ENCODE data around the gene ETS1.

Gene ETS1

DNA sequence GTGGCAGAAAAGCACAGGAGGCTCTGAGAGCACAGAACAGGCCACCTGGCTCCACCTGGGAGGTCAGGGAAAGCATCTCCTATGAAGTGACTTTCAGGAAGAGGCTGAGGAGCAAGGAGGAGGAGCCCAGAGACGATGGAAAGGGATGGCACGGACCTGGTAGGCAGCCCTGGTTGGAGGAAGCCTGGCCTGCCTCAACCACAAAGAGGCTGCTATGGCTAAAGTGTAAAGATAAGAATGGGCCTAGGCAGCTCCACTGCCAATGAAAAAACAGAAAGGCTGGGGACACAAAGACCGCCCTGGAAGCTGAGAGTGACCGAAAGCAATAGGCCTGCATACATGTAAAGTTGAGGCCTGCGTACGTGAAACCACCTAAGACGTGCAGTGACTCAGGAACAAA, 31.2 kb upstream of the ETS1 start:
- DNase-seq (ENCODE audit: low spot score) = no peak

DNA sequence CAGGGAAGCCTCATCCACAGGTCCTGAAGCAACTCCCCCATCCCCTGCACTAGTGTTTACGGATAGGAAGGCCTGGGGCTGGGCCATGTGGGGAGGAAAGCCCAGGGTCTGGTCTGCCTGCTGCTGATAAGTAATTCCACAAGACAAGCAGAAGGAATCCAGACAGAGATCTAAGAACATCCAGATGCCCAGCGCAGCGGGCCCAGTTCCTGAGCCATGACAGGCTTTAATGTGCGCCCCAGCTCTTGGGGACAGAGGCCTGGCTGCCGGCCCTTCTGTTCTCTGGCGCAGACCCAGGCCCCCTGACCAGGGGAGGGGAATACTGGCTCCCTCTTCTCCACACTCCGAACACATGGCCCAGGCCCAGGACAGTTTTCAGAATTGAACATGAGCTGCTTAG, 28.8 kb upstream of the ETS1 start:
- DNase-seq (ENCODE audit: low spot score) = no peak

DNA sequence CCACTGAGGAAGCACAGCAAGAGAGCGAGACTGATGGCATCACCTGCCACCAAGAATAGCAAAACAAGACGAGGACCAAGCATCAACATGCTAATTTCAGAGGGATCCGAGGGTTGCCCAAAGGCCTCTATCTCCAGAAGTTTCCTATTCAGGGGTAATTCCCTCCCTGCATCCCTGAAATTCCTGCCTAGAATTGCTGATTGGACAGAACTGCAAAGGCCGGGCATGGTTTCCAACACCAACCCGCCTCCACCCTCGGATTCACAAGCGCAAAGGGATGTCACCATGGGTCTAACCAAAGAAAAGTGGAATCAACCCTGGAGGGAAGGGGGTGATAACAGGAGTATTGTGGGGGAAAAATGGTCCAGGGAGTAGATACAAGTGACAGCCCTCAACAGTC, 28.3 kb upstream of the ETS1 start:
- DNase-seq (ENCODE audit: low spot score) = no peak

GRCh38 chr11:128615076-128615475, 27.7 kb upstream of the ETS1 start:
- DNase-seq (ENCODE audit: low spot score) = no peak

DNA sequence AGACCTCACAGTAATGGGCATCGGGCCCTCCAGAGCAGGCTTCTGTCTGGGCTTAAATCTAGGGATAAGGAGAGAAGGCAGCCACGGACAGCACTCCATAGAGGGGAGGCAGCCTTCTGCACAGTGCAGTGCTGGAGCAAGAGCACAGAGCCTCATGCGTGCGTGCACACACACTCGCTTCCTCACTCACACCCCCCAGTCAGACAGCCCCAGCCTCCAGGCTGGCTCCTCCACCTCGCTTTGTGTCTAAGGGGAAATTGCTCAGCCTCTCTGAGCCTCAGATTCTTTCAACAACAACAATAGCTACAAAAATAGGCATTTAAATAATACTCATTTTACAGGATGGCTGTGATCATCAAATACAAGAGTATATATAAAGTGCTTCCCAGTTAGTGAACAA, 26.7 kb upstream of the ETS1 start:
- DNase-seq (ENCODE audit: low spot score) = no peak

DNA sequence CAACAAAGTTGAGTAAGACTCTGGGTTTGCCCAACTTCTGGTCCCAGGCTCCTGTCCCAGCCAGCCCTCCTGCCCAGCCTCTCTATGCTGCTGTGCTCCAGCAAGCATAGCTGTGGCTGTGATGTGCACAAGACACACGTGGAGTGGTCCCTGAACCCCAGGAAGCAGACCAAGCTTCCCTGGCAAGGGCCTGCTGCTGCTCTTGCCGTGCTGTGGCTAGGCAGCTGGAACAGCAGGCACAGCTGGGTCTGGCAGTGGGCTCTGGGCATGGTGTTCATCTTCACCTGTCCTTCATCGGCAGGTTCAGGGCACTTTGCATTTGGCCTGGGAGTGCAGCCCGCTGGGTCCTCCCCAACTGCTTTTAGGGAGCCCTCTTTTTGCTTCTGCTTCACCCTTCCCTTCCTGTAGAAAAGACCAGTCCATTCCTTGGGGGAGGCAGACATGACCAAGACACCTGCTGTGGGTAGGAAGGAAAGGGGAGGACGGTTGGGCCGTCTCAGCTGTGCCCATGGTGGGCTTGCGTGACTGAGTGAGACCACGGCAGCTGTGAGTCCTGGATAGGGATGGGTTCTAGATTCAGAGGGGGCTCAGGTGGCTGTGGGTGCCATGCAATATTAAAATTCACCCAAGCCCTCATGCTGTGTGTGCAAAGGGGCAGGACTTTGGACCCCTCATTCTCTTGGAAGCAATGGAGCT, 26.1 kb upstream of the ETS1 start:
- no peak for DNase-seq (ENCODE audit: low spot score)

DNA sequence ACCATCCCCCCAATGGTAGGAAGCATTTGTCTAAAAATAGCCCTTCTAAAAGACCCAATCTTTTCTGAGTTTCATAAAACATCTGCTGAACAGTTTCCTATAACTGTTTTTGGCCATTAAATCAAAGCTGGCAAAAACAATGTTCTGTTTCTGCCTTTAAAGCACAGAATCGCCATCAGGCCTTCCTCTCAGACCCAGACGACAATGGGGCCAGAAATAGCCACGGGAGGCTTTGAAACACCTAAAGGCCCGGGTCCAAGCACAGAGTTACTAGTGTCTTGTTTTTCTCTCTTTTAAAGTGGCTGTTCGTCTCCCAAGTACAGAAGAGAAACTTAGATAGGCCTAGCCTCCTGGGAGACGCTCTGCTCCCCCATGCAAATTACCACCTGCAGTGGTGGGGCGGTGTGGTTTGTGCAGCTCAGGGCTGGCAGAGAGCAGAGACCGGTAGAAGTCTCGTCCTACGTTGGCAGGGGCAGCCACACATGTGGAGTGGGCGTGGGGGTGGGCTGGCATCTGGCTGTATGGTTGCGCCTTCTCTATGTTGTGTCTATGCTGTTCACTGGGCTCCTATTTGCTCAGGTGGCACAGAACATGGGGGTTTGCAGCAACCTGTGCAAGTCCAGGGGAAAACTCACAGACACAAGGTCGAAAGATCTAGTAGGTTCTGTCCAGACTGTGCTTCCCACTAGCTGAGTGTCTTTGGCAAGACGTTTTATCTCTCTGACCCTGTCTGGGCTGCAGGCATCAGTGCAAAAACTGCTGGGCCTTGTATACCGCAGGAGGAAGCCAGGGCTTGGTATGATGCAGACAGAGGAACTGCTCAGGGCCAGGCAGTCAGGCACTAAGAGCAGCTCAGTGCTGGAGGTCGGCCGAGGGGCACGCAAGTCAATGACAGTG, 23.6 kb upstream of the ETS1 start:
- DNase-seq (ENCODE audit: low spot score) = no peak

- no peak for DNase-seq (ENCODE audit: low spot score)
Measured at GRCh38 chr11:128609785-128610184, 22.4 kb upstream of the ETS1 start.

DNA sequence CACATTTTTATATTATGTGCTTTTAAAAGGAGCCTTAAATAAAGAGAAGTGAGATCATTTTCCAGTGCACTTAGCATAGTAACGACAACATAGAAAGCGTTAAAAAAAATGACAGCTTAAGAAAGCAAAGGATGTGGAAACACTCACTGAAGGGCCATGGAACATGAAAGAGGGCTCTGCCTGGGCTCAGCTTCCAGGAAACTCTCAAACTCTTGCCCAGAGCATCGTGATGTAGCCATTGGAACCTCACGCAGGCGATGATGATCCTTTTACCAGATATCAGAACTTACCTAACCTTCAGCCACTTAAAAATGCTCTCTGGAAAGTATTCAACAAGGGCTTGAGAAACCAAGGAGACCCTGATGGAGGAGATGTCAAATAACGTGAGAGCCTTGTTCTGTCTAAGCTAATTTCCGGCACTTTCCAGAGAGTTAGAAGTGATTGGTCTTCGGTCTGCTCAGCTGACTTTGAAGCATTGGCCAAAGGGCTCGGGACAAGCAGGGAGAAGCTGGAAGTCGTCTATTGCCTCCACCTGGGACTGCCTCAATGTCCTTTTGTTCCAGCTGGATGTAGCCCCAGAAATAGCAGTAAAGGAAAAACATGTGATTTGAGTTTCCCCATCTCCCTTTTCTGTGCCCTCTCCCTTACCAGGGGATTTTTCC, 21.5 kb upstream of the ETS1 start:
- DNase-seq (ENCODE audit: low spot score) = no peak

DNA sequence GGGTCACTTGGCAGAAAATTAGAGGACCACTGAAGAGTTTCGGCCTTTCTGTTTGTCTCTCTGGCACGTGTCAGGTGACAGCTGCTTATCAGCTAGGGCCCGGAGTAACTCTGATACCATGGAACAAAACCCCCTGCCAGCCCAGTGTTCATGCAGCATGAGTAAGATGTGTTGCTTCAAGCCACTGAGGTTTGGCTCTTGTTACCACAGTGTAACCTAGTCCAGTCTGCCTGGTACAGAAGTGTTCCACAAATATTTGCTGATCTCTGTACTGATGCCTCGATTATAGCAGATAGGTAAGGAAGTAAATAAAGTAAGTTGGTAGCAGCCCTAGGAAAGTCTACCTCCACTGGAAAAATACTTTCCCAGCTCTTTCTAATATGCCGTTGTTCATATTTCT, 20.5 kb upstream of the ETS1 start:
- DNase-seq (ENCODE audit: low spot score) = no peak

DNA sequence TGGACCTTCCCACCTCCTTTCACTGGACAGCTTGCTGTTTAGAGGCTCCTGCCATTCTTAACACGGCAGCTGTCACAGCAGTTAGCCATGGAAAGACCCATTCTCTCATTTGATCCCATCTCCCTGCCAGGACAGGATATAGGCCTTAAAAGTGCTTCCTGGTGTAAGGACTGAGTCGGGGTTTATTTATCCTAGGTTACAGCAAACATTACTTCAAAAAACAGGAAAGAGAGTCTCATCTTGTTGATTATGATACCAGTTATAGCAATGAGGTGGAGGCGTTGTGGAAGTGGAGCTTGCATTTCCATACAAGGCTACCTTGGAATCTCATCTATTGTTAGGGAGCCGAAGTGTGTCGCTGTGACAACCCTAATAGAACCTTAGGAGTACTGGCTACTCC, 17.4 kb upstream of the ETS1 start:
- DNase-seq (ENCODE audit: low spot score) = no peak

GRCh38 chr11:128603752-128604414, 16.5 kb upstream of the ETS1 start:
- DNase-seq (ENCODE audit: low spot score) = no peak

- DNase-seq (ENCODE audit: low spot score) = no peak
Measured at GRCh38 chr11:128603003-128603696, 15.8 kb upstream of the ETS1 start.

DNA sequence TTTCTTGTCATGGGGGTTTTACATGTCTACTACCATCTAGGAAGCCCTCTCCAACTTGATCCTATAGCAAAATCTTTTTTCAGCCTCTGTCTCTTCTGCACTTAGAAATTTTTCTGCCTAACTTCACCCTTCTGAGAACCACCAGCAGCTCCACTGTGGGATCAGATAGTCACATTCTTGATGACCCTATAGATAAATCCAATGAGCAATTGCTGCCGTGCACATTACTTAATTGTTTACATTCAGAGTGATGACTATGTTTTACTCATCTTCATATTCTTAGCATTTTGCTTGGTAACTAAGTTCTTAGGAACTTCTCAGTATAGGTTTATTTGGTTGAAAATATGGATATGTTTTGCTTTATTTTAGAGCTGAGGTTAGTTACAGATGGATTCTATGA, 12.4 kb upstream of the ETS1 start:
- DNase-seq (ENCODE audit: low spot score) = no peak

GRCh38 chr11:128598506-128599150, 11.3 kb upstream of the ETS1 start:
- DNase-seq (ENCODE audit: low spot score) = no peak

DNA sequence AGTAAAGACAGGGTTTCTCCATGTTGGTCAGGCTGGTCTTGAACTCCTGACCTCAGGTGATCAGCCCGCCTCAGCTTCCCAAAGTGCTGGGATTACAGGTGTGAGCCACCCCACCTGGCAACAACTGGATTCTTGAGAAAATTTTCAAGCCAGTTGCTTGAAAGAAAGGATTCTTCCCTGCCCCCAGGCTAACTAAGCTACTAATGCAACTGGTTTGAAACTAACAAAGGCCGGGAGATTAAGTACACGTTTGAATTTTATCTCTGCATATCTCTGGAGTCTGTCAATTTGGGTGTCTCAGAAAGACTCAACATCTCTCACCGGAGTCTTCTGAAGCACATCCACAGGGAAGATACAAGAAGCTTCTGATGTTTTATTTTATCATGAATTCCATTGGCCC, 10.7 kb upstream of the ETS1 start:
- DNase-seq (ENCODE audit: low spot score) = no peak

GRCh38 chr11:128597209-128597608, 9.9 kb upstream of the ETS1 start:
- DNase-seq (ENCODE audit: low spot score) = no peak

GRCh38 chr11:128596250-128596649, 8.9 kb upstream of the ETS1 start:
- no peak for DNase-seq (ENCODE audit: low spot score)

- DNase-seq (ENCODE audit: low spot score) = no peak
Measured at GRCh38 chr11:128595775-128596174, 8.4 kb upstream of the ETS1 start.

DNA sequence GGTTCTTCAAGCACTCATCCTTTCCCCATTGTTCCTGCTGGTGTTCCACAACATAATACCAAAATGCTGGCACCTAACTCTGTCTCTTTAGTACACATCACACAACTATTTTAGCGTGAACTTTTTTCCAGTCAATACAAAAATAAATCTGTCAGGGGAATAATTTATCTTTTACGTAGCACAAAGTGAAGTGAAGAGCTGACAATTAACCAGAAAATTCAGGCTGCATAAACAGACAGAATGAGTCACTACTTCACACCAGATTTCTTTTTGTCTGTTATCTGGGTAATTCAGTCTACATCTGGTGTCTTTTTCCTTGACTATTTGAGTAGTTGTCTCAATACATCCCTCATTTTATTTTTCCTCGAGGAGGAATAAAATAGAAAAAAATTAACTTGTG, 7.9 kb upstream of the ETS1 start:
- no peak for DNase-seq (ENCODE audit: low spot score)

DNA sequence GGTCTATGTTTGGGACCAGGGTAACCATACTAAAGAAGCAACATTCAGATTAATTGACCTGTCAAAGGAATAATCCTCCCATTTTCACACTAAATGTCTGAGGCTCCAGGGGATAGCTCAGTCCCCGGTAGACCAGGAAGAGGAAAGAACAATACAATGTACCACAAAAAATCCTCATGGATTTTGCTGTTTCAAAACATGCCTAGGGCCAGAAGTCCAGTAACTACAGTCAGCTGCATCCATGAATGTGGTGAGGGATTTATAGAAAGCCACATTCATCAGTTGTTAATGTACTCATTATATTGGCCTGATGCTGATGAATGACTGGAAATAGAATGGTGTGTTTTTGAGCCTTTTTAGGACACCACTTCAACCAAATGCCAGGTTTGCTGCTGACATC, 6.9 kb upstream of the ETS1 start:
- no peak for DNase-seq (ENCODE audit: low spot score)

All from hematopoietic multipotent progenitor cell treated with erythropoietin and hydrocortisone succinate and interleukin-3 and kit ligand, for 17 days (in vitro differentiated cells).